ENCODE results near the gene ZNF830. TPM values are rescaled to one million over a fixed set of nuclear protein-coding genes. Genes with fewer than 3 reads are reported as not detected.

Gene ZNF830
- total and polyA plus RNA-seq, 9 of the 15 experiments (the other 6 are each of a cell fraction or from before 2014, with no cell fraction given), result 13.1 to 28.7 (median 21.7) TPM

DNA sequence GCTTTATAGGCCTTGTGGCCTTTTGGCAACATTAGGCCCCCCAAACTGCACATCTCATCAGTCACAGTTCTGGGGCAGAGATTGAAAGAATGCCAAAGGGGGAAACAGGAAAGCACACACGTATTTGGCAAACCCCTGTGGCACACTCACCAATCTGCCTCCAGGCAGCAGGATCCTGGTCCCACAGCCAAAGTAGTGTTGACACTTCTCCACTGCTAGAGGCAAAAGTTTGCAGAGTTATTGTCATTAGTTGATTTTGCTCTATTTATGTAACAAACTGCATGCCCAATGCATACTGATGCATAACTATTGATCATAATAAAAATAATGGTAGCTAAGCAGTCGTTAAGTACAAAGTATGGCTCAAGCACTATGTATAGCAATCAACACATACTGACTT is 45.2 kb upstream of the ZNF830 start:
- Histone ChIP-seq H3K4me3 (no peak overlapping the region), H2AFZ (ENCODE audit: low read depth, low read length) (no peak overlapping the region), H3K9me3 (replicated peaks; ENCODE audit: control insufficient read depth, insufficient read depth, low read depth, low read length) (no peaks in the 10 kb centered on the region), H3K27ac (ENCODE audit: extremely low read depth, low read depth, low read length) (no peak overlapping the region), H3K36me3 (ENCODE audit: control insufficient read depth, insufficient read depth, low read length) (no peaks in the 10 kb centered on the region), H3K27me3 (ENCODE audit: control insufficient read depth in 2 of 2, insufficient read depth in 2 of 2, low read length in 2 of 2) (no peaks in the 10 kb centered on the region; a peak in 1 of 5 replicates), H3K4me2 (ENCODE audit: insufficient read depth, low read length) (no peak overlapping the region), H3K79me2 (ENCODE audit: control insufficient read depth, insufficient read depth, low read length) (no peaks in the 10 kb centered on the region), H3K4me1 (replicated peaks in 1 of 2; ENCODE audit: control insufficient read depth in 2 of 2, insufficient read depth in 2 of 2, low read length in 2 of 2) (no peaks in the 10 kb centered on the region), H3K9ac (ENCODE audit: insufficient read depth in 1 of 2, low read depth in 2 of 2, low read length in 2 of 2) (no peak overlapping the region), H3K9me1 (ENCODE audit: control insufficient read depth, insufficient read depth, low read length) (no peaks in the 10 kb centered on the region), H4K20me1 (replicated peaks; ENCODE audit: control insufficient read depth, insufficient read depth, low read length) (no peaks in the 10 kb centered on the region)
- FAIRE-seq, result no peak
- 0% methylated on average over 2 of the region's 2 CpGs for WGBS (ENCODE audit: insufficient coverage, low coverage, missing lambda C conversion rate)
- TF ChIP-seq ZNF436 (CRISPR knock-in tag; IDR thresholded peaks at IDR 0.05) (no peak), SRF (CRISPR knock-in tag; IDR thresholded peaks at IDR 0.05) (no peak), ZNF253 (CRISPR knock-in tag; conservative IDR thresholded peaks at IDR 0.05) (no peak), KDM1A (IDR thresholded peaks at IDR 0.05) (no peak), TBP (optimal IDR thresholded peaks at IDR 0.05; ENCODE audit: low read depth, low read length) (no peak), NFE2L1 (tag; IDR thresholded peaks at IDR 0.05; ENCODE audit: borderline replicate concordance, low read depth) (no peak), FOXJ3 (CRISPR knock-in tag; IDR thresholded peaks at IDR 0.05) (no peak), ZNF830 (CRISPR knock-in tag; IDR thresholded peaks at IDR 0.05) (no peak), ZNF274 (IDR thresholded peaks at IDR 0.05; ENCODE audit: borderline replicate concordance, low read depth, low read length) (no peak), YBX1 (IDR thresholded peaks at IDR 0.05) (no peak), BCL6 (CRISPR knock-in tag; IDR thresholded peaks at IDR 0.05) (no peak)
- TF ChIP-seq, protein P1, sequence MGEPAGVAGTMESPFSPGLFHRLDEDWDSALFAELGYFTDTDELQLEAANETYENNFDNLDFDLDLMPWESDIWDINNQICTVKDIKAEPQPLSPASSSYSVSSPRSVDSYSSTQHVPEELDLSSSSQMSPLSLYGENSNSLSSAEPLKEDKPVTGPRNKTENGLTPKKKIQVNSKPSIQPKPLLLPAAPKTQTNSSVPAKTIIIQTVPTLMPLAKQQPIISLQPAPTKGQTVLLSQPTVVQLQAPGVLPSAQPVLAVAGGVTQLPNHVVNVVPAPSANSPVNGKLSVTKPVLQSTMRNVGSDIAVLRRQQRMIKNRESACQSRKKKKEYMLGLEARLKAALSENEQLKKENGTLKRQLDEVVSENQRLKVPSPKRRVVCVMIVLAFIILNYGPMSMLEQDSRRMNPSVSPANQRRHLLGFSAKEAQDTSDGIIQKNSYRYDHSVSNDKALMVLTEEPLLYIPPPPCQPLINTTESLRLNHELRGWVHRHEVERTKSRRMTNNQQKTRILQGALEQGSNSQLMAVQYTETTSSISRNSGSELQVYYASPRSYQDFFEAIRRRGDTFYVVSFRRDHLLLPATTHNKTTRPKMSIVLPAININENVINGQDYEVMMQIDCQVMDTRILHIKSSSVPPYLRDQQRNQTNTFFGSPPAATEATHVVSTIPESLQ (CRISPR knock-in tag; IDR thresholded peaks at IDR 0.05), result no peak
- TF ChIP-seq, protein P2, sequence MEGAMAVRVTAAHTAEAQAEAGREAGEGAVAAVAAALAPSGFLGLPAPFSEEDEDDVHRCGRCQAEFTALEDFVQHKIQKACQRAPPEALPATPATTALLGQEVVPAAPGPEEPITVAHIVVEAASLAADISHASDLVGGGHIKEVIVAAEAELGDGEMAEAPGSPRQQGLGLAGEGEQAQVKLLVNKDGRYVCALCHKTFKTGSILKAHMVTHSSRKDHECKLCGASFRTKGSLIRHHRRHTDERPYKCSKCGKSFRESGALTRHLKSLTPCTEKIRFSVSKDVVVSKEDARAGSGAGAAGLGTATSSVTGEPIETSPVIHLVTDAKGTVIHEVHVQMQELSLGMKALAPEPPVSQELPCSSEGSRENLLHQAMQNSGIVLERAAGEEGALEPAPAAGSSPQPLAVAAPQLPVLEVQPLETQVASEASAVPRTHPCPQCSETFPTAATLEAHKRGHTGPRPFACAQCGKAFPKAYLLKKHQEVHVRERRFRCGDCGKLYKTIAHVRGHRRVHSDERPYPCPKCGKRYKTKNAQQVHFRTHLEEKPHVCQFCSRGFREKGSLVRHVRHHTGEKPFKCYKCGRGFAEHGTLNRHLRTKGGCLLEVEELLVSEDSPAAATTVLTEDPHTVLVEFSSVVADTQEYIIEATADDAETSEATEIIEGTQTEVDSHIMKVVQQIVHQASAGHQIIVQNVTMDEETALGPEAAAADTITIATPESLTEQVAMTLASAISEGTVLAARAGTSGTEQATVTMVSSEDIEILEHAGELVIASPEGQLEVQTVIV (CRISPR knock-in tag; IDR thresholded peaks at IDR 0.05; ENCODE audit: borderline replicate concordance), result no peak
- TF ChIP-seq, protein P3, sequence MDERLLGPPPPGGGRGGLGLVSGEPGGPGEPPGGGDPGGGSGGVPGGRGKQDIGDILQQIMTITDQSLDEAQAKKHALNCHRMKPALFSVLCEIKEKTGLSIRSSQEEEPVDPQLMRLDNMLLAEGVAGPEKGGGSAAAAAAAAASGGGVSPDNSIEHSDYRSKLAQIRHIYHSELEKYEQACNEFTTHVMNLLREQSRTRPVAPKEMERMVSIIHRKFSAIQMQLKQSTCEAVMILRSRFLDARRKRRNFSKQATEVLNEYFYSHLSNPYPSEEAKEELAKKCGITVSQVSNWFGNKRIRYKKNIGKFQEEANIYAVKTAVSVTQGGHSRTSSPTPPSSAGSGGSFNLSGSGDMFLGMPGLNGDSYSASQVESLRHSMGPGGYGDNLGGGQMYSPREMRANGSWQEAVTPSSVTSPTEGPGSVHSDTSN (CRISPR knock-in tag; IDR thresholded peaks at IDR 0.05; ENCODE audit: low read depth), result no peak
- TF ChIP-seq, protein P3 (tag; conservative IDR thresholded peaks at IDR 0.05; ENCODE audit: low read depth), result no peak
- TF ChIP-seq, protein P4, sequence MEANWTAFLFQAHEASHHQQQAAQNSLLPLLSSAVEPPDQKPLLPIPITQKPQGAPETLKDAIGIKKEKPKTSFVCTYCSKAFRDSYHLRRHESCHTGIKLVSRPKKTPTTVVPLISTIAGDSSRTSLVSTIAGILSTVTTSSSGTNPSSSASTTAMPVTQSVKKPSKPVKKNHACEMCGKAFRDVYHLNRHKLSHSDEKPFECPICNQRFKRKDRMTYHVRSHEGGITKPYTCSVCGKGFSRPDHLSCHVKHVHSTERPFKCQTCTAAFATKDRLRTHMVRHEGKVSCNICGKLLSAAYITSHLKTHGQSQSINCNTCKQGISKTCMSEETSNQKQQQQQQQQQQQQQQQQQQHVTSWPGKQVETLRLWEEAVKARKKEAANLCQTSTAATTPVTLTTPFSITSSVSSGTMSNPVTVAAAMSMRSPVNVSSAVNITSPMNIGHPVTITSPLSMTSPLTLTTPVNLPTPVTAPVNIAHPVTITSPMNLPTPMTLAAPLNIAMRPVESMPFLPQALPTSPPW (CRISPR knock-in tag; IDR thresholded peaks at IDR 0.05), result no peak
- intact Hi-C loops (cut with micrococcal nuclease) (no loop called here), in situ Hi-C loops (cut with MboI) (no loop called here)
- no peak for DNase-seq (ENCODE audit: extremely low read depth in 1 of 4, low spot score in 3 of 4)
- ChIA-PET CTCF (ENCODE audit: low intra/inter-chr PET ratio) (no interaction called here), POLR2A (no interaction called here)
- BruUV-seq (replicated peaks), result no TSS peak
- no peak for ATAC-seq

Measured in K562 (cell line).